Central memory CD4-positive, alpha-beta T cell (primary cell): ENCODE data around the gene U2AF1.
"Not testable (repeated sequence)": the region's sequence is repeated elsewhere in the genome, so short reads cannot be mapped to it uniquely, and the experiment has no call there.

Experiments
- DNase-seq: peaks from one replicate; pipeline ENCODE4 v3.0.0; 2022

Gene U2AF1

DNA sequence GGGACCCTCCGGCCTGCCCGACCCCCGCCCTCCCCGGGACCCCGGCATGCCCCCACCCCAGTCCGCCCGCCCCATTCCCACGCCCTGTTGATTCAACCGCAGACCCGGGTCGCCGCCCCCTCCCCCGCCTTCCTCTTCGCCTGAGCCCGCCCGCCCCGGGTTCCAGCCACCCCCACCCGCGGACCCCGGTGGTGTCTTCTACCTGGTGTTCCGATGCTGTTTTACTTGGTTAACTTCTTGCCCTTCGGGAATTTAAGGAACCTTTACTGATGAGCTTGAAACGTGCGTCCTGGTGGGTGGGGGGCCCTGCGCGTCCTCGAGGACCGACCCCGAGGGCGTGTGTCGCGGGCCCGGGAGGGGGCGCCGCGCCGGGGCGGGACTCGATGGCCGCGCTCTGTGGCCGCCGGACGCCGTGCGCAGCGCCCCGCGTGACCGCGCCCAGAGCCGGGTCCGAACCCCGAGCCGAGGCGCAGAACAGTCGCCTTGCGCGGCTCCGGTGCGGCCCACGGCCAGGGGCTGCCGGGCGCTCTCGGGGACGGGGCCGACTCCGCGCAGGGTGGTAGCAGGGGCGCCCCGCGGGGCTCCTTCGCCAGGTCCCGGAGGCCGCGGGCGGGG lies 31.2 kb downstream of the U2AF1 start:
- not testable (repeated sequence) for DNase-seq

DNA sequence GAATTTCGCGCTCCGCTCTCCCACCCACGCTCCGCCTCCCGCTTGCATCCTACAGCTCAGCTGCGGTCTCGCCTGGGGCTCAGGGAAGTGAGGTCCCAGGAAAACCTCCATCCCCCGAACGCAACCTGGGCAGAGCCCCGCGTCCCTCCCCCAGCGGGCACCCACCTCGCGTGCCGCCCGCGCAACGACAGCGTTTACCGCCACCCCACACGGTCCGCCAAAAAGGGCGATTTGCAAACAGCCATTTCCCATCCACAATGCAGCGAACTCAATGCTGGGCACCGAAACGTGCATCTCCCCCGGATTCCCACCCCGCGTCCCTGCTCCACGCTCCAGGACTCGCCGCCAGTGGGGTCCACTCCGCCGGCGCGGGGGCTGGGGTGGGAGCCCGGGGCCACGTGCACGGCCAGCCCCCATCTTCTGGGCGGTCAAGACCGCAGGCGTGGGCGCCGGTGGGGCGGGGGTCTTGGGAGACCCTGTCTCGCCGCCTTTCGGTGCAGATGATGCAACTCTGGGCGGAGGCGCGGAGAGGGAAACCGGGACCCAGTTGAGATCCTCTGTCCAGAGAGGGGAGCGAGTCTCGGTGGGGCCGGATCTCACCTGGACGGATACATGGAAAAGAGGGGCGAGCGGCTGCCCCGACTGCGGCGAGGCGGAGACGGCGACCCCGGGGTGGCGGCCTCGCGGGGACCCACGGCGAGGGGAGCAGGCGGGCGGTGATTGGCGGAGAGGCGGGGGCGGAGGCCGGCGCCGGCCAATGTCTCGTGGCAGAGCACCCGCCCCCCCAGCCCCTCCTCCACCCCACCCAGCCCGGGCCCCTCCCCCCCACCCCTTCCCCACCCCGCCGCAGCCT lies 32.0 kb downstream of the U2AF1 start, which contains the start of gene CBS:
Gene CBS, minus strand, starts transcription at position 666 of the 853 bp plus-strand sequence. CDS start 3,642 bp downstream, outside the sequence.
- DNase-seq, result not testable (repeated sequence)

DNA sequence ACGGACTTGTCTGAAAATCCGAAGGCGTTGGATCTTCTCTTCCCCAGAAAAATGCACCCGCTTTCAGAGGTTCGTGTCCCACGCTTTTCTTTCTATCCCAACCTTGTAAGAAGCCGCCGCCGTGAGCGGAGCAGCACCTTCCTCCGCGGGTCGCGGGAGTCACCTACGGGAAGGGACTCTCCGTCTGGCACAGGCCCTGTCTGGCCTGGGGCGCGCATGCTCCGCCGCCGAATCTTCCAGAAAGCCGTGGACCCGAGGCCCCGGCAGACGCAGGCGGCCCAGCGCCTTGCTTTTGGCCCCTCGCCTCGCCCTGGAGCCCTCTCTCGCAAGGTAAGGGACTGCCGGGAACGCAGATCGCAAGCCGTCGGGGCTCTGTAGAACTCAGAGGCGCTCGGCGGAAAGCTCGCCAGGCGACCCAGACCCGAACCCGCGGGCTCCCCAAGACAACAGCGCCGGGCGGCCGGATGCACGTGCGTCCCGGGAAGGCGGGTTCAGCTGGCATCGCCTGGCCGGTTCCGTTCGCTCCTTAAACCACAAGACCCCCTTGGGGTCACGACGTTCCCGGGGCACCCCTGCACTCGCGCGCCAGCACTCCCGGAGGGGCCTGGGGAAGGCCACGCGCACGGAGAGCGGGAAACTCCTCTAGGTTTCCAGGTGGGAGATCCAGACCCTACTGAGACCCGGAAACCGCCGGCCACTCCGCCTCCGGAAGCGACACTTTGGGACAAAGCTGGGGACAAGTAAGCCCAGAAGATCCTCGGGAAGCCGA lies 32.8 kb downstream of the U2AF1 start:
- DNase-seq, result not testable (repeated sequence)

DNA sequence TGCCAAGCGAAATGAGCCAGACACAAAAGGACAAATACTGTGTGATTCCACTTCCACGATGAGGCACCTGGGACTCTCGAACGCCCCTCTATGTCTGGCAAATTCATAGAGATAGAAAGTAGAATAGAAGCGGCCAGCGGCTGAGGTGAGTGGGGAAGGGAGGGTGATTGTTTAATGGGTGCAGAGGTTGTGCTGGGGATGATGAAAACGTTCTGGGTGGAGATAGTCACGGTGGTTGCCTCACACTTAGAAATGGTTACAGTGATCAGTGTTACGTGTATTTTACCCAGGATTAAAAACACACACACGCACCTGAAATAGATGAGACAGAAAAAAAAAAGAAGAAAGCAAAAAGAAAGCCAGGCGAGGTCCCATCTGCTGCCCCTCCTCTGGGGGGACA lies 34.6 kb downstream of the U2AF1 start:
- DNase-seq, result not testable (repeated sequence)

DNA sequence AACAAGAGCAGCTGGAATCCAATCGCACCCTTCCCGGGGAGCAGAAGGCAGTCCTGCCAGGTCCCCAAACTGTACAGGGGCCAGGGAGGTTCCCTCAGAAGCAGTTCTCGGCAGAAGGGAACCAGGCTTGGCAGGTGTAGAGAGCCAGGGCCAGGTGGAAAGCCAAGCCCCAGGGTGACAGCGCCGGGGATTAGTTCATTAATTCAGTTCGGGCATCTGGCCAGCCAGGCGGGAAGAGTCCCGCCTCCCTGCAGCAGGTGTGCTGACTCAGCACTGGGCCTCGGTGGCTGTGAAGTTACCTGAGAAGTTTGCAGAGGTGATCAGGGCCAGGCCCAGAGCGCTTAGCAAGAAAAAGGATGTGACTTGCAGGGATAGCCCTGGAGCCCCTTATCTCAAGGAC lies 37.7 kb downstream of the U2AF1 start:
- DNase-seq, result not testable (repeated sequence)

DNA sequence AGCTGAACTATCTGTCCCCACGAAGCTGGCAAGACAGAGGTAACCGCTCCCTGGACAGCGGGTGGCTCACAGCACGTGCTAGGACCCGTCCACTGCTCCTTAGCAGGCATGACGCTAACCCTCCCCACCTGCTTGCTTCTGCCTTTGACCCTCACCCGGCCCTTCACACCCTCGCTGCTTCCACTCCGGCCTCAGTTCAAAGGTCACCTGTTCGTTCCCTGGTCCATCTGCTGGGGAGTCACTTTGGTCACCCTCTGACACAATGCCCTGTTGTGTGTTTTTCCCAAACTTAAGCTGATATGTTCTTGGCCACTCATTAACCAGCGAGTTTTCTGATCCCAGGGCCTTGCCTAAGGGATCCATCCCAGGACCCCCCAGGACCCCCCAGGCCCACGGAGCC lies 39.3 kb downstream of the U2AF1 start:
- not testable (repeated sequence) for DNase-seq

DNA sequence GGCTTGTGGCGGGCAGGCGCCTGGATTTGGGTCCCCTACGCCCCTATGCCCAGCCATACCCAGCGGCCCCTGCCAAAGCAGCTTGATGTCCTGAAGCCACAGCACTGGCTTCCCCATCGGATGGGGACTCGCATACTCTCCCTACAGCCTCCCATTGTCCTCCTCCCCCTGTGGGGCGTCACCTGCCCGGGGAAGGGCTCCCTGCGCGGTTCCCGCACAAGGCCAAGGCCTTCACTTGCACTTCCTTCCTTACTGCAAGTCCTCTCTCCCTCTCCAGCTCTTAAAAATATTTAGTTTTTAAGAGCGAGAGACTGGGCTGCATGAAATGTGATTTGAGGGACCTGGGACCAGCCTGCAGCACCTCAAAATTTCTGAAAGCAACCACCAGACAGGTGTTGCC lies 40.7 kb downstream of the U2AF1 start:
- not testable (repeated sequence) for DNase-seq

DNA sequence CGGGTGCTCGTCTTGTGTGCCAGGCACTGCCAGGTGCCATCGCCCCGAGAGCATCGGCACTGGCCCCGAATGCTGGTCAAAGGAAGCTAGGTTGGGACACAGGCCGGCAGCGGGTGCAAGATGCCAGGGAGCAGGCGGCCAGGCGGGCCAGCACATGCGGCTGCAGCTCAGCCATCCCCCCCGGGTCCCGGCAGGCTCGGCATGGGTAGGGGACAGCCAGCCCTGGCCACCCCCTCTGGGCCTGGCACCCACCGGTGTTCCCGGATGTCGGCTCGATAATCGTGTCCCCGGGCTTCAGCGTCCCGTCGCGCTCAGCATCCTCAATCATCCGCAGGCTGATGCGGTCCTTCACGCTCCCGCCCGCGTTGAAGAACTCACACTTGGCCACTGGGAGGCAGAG lies 41.4 kb downstream of the U2AF1 start:
- DNase-seq, result not testable (repeated sequence)

DNA sequence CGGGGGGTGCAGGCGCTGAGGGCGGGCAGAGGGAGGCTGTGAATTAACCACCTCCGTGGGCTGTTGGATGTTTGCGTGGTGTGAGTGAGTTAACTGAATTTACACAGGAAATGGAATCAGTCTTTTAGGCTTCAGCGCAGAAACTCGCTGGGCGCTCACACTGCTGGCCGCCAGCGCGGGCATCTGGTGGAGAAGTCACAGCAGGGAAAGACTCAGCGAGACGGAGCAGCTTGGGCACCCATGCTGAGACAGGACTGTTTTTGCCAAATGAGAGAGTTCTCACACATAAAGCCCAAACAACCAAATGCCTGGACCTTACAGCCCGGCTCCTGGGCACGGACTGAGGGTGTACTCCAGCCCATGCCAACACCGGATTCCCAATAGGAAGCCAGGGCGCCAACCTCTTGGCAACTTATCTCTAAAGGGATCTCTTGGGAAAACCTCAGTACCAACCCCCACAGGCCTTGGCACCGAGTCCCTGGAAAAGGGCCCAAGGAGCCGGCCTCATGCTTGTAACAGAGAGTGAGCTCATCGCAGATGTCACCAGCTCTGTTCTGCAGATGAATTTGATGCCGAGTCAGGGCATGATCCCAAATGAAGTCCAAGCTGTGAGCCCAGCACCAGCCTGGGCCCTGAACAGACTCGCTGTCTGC lies 43.0 kb downstream of the U2AF1 start:
- DNase-seq, result not testable (repeated sequence)

DNA sequence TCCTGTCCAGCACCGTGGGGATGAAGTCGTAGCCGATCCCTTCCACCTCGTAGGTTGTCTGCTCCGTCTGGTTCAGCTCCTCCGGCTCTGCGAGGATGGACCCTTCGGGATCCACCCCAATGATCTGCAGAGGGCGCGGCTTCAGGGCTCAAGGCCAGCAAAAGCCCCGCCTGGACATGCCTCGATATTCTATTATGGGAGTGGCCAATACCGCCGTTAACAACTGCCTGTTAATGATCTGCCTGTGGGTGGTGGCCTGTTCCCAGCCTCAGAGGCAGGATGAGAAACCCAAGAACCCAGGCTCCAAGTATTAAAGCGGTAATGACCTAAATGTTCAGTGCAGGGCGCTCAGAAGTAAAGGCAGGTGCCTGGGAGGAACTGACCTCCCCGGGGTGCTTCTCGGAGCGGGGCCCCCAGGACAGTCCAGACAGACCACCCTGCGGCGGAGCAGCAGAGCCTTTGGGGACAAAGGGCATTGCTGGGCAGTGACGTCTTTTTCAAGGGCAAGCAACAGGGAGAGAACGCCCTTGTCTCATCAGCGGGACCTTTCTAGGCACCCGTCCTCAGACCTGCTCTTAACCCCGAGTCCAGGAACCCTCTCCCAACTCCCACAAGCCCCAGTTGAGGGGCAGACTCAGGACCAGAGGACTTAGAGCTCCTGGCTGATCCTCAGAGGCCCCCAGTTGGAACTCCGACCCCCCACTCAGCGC lies 44.3 kb downstream of the U2AF1 start:
- not testable (repeated sequence) for DNase-seq

DNA sequence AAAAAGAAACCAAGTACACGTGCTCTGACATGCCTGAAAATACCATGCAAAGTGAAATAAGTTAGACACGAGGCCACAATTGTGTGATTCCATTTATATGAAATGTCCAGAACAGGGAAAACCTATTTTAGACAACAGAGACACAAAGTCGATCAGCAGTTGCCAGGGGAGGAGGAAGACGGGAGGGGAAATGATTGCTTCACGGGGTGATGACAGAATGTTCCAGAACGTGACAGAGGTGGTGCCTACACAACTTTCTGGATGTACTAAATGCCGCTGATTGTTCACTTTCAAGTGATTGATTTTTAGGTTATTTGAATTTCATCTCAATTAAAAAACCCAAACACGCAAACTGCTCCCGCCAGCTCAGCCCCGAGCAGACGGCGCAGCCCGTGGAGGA lies 54.3 kb downstream of the U2AF1 start:
- not testable (repeated sequence) for DNase-seq

DNA sequence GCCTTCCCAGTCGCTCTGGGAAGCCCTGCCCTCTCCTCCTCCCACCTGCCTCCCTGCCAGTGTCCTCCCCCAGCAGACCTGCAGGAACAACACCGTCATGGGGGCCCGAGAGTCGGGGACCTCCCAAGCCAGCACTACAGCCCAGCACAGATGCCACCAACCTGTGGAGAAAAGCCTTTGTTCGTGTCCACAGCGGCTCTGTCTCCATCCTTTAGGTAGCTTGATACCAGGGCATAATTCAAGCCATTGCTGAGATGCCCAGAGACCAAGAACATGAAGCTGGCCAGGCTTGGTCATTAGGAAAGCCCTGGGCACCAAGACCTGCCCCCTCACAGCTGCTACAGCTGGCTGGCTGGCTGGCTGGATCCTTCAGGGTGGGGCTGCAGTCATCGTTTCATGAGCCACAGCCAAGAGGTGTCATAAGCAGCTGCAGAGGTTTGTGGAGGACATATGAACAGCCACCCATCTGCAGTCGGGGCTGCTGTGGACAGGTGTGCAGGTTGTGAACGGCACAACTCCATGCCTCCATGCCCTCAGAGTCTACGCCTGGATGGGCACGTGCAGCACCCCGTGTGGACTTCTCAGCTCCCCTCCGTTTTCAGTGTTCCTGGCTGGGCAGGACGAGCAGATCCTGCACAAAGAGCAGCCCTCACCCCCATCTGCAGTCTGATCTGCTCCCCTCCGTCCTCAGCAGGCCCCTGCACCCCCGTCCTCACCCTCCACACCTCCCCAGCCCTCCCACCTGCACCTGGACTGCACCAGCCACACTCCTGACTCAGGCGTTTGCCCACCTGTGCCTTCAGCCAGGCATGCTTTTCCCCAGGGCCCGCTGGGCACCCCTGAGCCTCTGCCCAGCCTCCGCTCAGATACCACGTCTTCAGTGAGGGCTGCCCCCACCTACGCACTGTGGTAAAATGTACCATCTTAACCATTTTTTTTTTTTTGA lies 61.2 kb downstream of the U2AF1 start:
- DNase-seq, result not testable (repeated sequence)

DNA sequence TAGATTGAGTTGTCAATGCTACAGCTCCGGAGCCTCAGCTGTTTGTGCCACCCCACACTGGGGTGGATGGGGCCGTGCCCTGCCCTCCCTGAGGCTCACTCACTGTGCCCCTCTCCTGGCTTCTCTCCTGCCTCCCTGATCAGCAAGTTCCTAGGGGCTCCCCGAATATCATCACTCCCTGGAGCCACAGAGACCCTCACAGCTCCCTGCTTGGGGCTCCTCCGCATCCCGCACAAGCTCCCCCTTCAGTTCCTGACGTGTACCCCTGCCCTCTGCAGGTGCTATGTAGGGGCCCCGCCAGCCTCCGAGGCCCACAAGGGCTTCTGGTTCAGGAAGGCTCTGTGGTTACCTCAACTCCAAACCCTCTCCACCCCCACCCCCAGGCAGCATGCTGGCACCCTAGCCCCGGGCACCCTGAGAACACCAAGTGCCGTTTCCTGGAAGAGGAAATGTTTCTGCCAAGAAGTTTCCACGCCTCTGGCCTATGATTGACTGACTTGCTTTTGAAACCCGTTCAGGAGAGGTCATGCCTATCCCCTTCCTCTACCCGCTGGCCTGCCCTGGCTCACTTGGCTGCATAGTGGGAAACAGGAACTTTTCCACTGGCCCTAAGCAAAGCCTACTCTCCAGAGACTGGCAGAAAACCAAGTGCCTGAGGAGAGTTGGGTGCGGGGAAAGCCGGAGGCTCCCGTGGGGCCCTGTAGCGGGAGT lies 62.0 kb downstream of the U2AF1 start:
- DNase-seq, result not testable (repeated sequence)

DNA sequence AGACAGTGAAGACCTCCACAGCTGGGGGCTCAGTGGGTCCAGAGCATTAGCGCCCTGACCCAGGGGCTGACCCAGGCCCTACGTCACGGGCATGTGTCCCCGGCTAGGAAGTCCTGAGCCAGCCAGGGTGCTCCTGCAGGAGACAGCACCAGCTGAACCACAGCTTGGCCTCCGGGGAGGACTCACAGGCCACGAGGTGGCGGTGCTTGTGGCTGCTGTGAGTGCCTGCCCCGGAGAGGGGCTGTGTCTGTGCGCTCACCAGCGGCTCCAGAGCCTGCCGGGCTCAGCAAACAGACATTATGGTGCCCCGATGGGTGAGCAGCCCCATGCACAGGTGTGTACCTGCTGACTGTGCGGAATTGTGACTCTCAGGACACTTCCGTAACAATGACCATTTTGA lies 62.8 kb downstream of the U2AF1 start:
- DNase-seq, result not testable (repeated sequence)

DNA sequence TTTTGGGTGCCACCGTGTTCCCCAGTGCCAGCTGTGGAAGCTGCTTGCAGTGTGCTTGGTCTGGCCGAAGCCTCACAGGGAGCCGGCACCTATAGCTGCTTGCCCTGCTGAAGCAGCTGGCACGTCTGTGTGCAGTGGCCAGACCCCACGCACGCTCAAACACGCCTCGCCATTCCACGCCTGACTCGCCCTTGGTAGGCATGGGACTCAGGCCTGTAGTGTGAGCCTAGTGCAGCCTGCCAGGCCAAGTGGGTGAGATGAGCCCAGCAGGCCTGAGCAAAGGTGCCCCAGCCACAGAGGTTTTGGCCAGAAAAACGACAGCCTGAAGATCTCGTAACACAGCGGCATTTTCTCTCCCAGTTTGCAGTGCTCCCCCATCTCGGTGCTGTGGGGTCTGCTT lies 64.1 kb downstream of the U2AF1 start:
- not testable (repeated sequence) for DNase-seq
